KOPT-K1 (cell line): ENCODE results near the gene E4F1.

Experiments
- H3K27ac ChIP-seq: fragments of 200-600 bp; sonication (generic); 2 replicates; pipeline ENCODE4 v1.5.1; 2016; ENCODE audit warnings: antibody characterized with exemption, mild to moderate bottlenecking, low read depth, low read length; ENCODE audit not compliant: poor library complexity, severe bottlenecking
- H3K36me3 ChIP-seq: fragments of 200-600 bp; sonication (generic); 2 replicates; pipeline ENCODE4 v1.5.1; 2017; ENCODE audit warnings: antibody characterized with exemption, mild to moderate bottlenecking, low read length, moderate library complexity; ENCODE audit not compliant: insufficient read depth
- H3K9me3 ChIP-seq: fragments of 200-600 bp; sonication (generic); 2 replicates; pipeline ENCODE4 v1.5.1; 2017; ENCODE audit warnings: antibody characterized with exemption, low read length, mild to moderate bottlenecking; ENCODE audit not compliant: insufficient read depth, poor library complexity, severe bottlenecking

E4F1 gene

DNA sequence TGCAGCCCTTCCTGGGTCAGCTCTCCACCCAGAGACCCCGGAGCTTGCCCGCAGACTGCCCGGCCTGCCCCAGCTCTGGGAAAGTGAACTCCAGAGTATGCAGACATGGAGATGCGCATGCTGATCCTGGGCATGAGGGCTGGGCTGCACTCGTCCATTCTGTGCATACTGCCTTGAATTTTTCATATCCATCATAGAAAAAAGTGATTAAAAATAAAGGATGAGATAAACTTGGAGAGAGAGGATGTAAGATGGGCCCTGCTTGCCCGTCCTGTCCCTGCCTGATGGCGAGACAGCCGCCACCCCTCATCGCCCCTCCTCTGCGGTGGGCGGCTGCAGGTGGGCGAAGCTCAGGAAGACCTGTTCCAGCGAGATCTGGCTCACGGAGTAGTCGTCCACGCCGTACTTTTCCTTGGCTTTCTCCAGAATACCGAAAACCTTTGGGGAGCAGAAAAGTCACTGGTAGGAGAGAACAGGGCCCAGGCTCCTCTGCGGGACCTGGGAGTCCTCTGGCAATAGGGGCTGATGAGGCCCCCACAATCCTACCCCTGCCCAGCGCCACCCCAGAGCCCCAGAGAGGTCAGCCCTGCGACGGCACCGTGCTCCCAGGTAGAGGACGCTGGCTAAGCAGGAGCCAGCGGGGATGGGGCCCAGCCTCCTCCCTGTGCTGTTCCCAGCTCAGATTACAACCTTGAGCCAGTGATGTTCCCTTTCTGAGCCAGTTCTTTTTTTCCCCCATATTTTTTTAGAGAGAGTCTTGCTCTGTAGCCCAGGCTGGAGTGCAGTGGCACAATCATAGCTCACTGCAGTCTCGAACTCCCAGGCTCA, 53.2 kb downstream of the E4F1 start:
- H3K27ac ChIP-seq, result no peak overlapping the region
- no peaks in the 10 kb centered on the region for H3K36me3 ChIP-seq
- H3K9me3 ChIP-seq, result no peaks in the 10 kb centered on the region

DNA sequence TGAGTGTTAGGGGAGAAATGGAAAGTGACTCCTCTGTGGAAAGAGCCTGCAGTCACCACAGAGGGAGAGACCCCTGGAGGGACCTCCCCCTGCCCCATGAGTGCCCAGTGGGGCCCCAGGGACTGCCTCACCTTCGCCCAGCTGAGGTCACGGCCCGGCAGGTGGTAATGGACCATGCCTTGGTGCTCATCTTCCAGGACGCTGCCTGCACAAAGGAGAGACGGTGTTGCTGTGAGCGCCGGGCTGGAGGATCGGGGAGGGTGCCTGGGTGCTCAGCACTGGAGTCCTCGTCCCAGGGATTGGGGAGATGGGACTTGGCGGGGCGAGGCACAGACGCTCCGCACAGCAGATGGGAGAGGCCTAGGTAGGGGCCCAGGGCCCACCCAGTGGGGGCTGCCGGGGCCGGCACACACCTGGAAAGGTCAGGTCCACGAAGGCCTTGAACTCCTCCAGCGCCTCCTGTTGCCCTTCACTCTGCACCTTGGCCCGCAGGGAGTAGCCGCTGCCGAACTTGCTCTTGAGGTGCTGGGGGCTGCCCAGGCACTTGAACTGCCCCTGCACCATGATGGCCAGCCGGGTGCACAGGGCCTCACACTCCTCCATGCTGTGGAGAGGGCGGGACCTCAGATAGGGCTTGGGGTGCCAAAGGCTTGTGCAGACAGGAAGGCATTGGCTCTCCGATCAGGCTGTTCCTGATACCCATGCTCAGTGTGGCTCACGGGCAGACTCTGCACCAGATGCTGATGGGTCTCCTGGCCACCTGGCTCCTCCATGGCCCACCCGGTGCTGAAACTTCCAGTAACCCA, 54.3 kb downstream of the E4F1 start:
- H3K36me3 ChIP-seq, result no peaks in the 10 kb centered on the region
- no peak overlapping the region for H3K27ac ChIP-seq

DNA sequence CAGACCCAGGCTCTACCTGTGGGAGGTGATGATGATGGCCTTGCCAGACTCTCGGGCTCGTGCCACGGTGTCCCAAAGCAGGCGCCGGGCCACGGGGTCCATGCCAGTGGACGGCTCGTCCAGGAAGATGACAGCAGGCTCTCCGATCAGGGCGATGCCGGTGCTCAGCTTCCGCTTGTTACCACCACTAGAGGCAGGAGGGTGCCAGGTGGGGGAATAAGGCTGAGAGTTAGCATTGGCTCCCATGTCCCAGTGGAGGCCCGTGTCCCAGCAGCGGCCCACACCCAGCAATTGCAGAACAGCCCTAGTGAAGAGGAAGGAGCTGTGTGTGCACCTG, 54.8 kb downstream of the E4F1 start:
- Histone ChIP-seq H3K9me3 (no peaks in the 10 kb centered on the region), H3K27ac (no peak overlapping the region), H3K36me3 (no peaks in the 10 kb centered on the region)

More for the DNA sequence above, 54.3 kb downstream of the E4F1 start:
- no peaks in the 10 kb centered on the region for H3K9me3 ChIP-seq

DNA sequence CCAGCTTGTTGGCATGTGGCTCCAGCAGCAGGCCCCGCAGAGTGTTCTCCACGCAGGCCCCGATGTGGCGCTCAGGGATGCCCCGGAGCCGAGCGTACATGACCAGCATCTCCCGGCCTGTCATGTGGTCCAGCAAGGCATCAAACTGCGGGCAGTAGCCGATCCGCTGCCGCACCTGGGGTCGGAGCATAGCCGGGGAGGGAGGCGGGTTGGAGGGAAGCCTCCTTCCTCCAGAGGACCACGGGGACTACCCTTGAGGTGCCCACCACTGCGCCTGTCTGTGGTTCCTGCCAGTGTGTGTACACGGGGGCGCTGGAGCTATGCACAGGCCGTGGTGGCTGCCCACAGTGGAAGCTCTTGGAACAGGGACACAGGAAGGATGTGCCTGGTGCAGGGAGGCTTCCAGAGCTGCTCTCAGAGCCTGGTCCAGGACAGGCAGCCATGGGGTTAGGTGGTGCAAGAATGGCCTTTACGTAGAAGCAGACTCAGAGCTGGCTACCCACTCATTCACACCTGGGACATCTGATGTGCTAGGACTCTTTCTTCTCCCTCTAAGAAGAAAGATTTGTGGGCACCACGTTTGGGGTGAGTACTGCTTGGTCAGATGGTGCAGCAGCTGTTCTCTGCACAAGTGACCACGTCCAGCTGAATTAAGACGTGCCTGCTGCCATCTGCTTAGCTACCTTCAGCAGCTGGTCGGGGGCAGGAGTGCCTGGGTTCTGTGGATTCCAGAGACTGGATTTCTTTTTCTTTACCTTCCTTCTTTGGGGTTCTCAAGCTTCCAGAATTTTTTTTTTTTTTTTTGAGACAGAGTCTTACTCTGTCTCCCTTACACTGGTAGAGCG, 55.8 kb downstream of the E4F1 start:
- H3K9me3 ChIP-seq, result no peaks in the 10 kb centered on the region
- no peaks in the 10 kb centered on the region for H3K36me3 ChIP-seq
- no peak overlapping the region for H3K27ac ChIP-seq

DNA sequence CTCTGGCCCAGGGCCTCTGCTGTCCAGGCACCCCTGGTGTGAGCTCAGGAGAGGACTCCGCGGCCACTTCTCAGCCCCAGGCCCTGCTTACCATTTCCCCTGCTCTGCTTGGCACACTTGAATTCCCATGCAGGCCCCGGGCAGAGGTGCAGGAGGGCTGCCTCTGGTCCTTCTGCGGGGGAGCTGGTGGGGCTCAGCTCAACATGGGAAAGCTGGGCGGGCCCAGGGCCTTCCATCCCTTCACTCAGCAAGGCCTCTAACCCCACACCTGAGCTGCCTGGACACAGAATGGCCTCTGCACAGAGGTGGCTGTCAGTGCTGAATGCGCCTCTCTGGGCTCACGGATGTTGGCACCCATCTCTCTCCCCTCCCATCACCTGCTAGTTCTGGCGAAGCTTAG, 57.1 kb downstream of the E4F1 start:
- H3K27ac ChIP-seq, result no peak overlapping the region
- no peaks in the 10 kb centered on the region for H3K9me3 ChIP-seq
- no peaks in the 10 kb centered on the region for H3K36me3 ChIP-seq

DNA sequence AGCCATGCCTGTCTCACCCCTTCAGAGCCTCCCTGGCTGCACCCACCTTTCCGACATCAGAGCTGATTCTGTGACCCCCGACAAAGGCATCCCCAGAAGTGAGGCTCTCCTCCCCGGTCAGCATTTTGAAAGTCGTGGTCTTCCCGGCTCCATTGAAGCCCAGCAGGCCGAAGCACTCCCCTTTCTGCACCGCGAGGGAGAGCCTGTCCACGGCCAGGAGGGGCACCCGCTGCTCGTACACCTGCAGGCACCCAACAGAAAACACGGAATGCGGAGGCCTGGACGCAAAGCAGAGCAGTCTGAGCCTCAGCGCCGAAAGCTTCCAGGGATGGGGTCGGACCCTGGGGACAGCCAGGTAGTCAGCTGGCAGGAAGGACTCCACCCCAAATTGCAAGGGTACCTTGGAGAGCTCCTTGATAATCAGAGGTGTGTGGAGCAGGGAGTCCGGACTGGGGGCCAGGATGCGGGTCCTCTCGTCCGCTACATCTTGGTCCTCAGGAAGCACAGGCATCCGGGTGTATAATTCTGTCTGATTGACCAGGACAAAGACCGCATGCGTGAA, 57.7 kb downstream of the E4F1 start:
- H3K36me3 ChIP-seq, result no peaks in the 10 kb centered on the region
- no peak overlapping the region for H3K27ac ChIP-seq
- no peaks in the 10 kb centered on the region for H3K9me3 ChIP-seq

DNA sequence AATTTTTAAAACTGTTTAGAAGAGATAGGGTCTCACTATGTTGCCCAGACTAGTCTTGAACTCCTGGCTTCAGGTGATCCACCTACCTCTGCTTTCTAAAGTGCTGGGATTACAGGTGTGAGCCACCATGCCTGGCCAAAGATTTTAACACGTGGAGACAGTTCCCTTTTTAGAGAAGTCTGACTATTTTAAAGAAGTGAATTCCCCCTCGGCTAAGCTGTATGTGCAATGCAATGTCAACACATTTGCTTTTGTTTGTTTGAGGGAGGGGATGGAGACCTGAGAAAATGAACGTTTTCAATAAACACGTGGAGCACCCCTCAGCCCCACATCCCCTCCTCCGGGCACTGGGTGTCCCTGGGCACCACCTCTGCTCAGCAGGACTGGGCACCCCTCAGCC, 58.9 kb downstream of the E4F1 start:
- Histone ChIP-seq H3K9me3 (no peaks in the 10 kb centered on the region), H3K27ac (no peak overlapping the region), H3K36me3 (no peaks in the 10 kb centered on the region)

DNA sequence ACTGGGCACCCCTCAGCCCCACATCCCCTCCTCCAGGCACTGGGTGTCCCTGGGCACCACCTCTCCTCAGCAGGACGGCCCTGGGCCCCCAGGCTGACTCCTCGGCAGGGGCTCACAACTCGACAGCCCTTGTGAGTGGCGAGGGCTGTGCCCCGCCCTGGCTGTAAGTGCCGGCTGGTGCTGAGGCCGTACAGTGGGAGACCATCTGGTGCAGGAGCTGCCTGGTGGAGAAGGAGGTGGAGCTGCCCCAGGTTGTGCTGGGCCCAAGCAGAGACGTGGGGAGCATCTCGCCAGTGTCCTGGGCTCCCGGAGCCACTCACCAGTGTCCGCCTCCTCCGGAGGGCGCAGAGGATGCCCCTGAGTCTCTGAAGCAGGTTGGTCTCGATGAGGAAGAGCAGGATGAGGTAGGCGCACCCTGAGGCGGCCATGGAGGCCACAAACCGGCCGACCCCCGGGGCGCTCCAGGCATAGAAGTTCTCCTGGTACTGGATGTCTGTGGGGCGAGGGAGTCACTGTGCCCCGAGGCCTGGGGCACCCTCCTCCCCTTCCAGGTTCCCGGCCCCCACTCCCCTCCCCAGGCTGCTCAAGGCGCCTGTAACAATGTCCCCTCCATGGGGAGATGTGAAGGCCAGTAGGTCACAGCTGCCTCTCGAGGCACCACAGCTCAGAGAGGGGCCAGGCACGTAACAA, 59.6 kb downstream of the E4F1 start:
- H3K27ac ChIP-seq, result no peak overlapping the region
- H3K9me3 ChIP-seq, result no peaks in the 10 kb centered on the region
- no peaks in the 10 kb centered on the region for H3K36me3 ChIP-seq

DNA sequence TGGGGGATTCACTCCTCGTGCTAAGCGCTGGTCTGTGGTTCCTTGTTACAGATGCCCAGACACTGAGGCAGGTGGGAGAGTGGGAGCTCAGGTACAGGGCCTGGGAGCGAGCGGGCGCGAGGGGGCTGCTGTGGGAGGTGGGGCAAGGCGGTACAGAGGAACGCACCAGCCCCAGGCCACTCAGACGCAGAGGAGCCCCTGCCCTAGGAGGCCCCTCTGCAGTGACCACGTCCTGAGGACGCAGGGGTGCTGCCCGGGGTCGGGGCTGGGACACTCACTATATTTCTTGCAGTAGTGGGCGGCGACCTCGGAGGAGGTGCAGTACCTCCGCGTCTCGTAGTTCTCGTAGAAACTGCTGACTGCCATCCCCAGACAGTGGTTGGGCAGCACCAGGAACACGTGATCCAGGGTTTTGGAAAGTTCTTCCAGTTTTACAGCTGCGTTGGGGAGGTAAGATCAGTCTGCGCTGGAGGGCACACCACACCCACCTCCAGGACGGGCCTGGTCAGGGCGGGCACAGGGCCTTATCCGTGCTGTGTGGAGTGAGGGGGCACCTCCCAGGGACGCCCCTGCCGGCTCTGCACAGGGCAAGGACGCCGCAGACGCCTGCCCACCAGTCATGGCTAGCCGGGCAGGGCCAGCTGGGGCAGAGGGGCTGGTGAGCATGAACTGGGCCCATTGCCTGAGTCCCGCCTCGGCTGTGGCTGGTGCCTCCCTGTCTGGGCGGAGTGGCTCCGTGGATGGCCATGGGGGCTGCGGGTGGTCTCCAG, 60.8 kb downstream of the E4F1 start:
- Histone ChIP-seq H3K36me3 (no peaks in the 10 kb centered on the region), H3K27ac (no peak overlapping the region), H3K9me3 (no peaks in the 10 kb centered on the region)

DNA sequence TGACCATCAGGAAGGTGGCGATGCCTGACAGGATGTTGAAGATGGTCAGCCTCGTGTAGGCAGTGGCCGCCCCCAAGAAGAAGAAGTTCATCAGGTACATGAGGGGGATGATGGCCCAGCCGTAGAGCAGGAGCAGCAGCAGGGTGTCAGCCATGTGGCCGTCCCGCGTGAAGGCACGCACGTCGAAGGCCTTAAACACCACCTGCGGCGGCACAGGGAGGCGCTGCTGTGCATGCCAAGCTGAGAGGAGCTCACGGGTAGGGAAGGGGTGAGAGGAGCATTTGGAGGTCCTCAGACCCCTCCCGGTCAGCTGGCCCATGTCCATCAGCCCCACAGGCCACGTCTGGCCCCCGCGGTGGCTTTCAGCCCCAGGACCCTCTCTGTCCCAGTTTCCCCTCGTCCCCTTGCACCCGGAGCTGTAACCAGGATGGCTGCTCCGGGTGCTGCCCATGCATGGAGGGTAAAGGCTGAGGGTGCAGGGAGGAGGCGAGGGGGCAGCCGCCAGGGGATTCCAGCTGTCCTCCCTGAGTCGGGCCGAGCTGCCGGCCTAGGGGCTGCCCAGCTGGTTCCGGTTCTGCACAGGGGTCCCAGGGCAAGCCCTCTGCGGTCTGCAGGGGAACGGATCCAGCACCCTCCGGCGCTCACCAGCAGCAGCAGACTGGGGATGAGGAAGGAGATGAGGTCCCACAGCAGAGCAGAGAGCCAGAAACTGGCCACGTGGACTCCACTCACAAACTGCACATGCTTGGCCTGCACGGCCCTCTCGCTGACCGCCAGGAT, 61.6 kb downstream of the E4F1 start:
- no peaks in the 10 kb centered on the region for H3K36me3 ChIP-seq
- H3K27ac ChIP-seq, result no peak overlapping the region
- no peaks in the 10 kb centered on the region for H3K9me3 ChIP-seq
